ENCODE data around the gene CAPN12.

Gene CAPN12

GRCh38 chr19:38710928-38711725 lies 33.1 kb downstream of the CAPN12 start:
- no peak overlapping the region for H3K4me3 ChIP-seq (ENCODE audit: low read depth, low read length)
- DNase-seq (ENCODE audit: low read depth): no peak
- TF ChIP-seq CTCF (IDR thresholded peaks at IDR 0.05; ENCODE audit: control insufficient read depth, extremely low read depth, insufficient read depth): no peak

GRCh38 chr19:38710416-38710702 lies 33.9 kb downstream of the CAPN12 start:
- no peak overlapping the region for H3K4me3 ChIP-seq (ENCODE audit: low read depth, low read length)
- TF ChIP-seq CTCF (IDR thresholded peaks at IDR 0.05; ENCODE audit: control insufficient read depth, extremely low read depth, insufficient read depth): no peak
- no peak for DNase-seq (ENCODE audit: low read depth)

GRCh38 chr19:38709671-38710415 lies 34.4 kb downstream of the CAPN12 start:
- no peak overlapping the region for H3K4me3 ChIP-seq (ENCODE audit: low read depth, low read length)
- no peak for TF ChIP-seq CTCF (IDR thresholded peaks at IDR 0.05; ENCODE audit: control insufficient read depth, extremely low read depth, insufficient read depth)
- no peak for DNase-seq (ENCODE audit: low read depth)

- no peak for DNase-seq (ENCODE audit: low read depth)
- TF ChIP-seq CTCF (IDR thresholded peaks at IDR 0.05; ENCODE audit: control insufficient read depth, extremely low read depth, insufficient read depth): no peak
- no peak overlapping the region for H3K4me3 ChIP-seq (ENCODE audit: low read depth, low read length)
Observed at GRCh38 chr19:38709119-38709518, 35.2 kb downstream of the CAPN12 start.

GRCh38 chr19:38708413-38709024 lies 35.8 kb downstream of the CAPN12 start:
- DNase-seq (ENCODE audit: low read depth): no peak
- H3K4me3 ChIP-seq (ENCODE audit: low read depth, low read length): no peak overlapping the region
- no peak for TF ChIP-seq CTCF (IDR thresholded peaks at IDR 0.05; ENCODE audit: control insufficient read depth, extremely low read depth, insufficient read depth)

- TF ChIP-seq CTCF (IDR thresholded peaks at IDR 0.05; ENCODE audit: control insufficient read depth, extremely low read depth, insufficient read depth): no peak
- no peak overlapping the region for H3K4me3 ChIP-seq (ENCODE audit: low read depth, low read length)
- DNase-seq (ENCODE audit: low read depth): peak; percentile 79
Observed at GRCh38 chr19:38707512-38708114, 36.7 kb downstream of the CAPN12 start.
